IMR-90 (cell line): ENCODE data around the gene IQCK. TPM values are rescaled to one million over a fixed set of nuclear protein-coding genes. Genes with fewer than 3 reads are reported as not detected.
A peak's percentile ranks its signal among the peaks of the same experiment; 100 is the strongest.

ENCODE experiments used
- ATAC-seq: fragments of 200-7000 bp; cut with Tn5 transposase; 2 replicates; pipeline ENCODE4 v1.9.1; 2020; ENCODE audit warnings: low read depth, mild to moderate bottlenecking, moderate library complexity
- BruUV-seq: library from RNA; stranded (reverse); fragments of 400-500 nt; replicated peaks from 2 replicates; lab custom pipeline; 2021; lab: Mats Ljungman, UMichigan
- CTCF ChIA-PET: fragments of 300-600 bp; formaldehyde crosslinking; extraction: SDS; loops from one replicate; lab custom pipeline; 2021; ENCODE audit warnings: antibody characterized with exemption; lab: Yijun Ruan, JAX
- POLR2A ChIA-PET: fragments of 300-600 bp; sonication (Branson Sonifier 250); formaldehyde crosslinking; loops from one replicate; lab custom pipeline; 2022; ENCODE audit warnings: antibody characterized with exemption; ENCODE audit not compliant: unreplicated experiment; lab: Charles Lee
- DNase-seq: peaks from one replicate; pipeline ENCODE4 v3.0.0; 2013
- H2AFZ ChIP-seq: replicated peaks from 2 replicates; pipeline ENCODE3; 2013; ENCODE audit warnings: low read length, mild to moderate bottlenecking; ENCODE audit not compliant: poor library complexity
- H2AK5ac ChIP-seq: 2 replicates; pipeline ENCODE4 v1.6.1; 2013; ENCODE audit warnings: low read depth, low read length, inconsistent platforms
- H2AK9ac ChIP-seq: replicated peaks from 2 replicates; pipeline ENCODE3; 2013; ENCODE audit warnings: mild to moderate bottlenecking, low read depth, low read length, moderate library complexity; ENCODE audit not compliant: poor library complexity
- H2BK120ac ChIP-seq: 2 replicates; pipeline ENCODE4 v1.6.1; 2013; ENCODE audit warnings: low read depth, low read length, inconsistent platforms
- H2BK15ac ChIP-seq: 3 replicates; pipeline ENCODE4 v1.6.1; 2013; ENCODE audit warnings: low read depth, low read length, inconsistent platforms
- H2BK20ac ChIP-seq: 2 replicates; pipeline ENCODE4 v1.6.1; 2013; ENCODE audit warnings: low read depth, mild to moderate bottlenecking, inconsistent platforms, low read length, moderate library complexity
- H2BK5ac ChIP-seq: 2 replicates; pipeline ENCODE4 v1.6.1; 2013; ENCODE audit warnings: mild to moderate bottlenecking, low read depth, low read length, inconsistent platforms; ENCODE audit not compliant: poor library complexity, severe bottlenecking
- H3K14ac ChIP-seq: replicated peaks from 2 replicates; pipeline ENCODE4 v1.6.1; 2013; ENCODE audit warnings: low read depth, low read length, inconsistent platforms
- H3K18ac ChIP-seq: 2 replicates; pipeline ENCODE4 v1.6.1; 2013; ENCODE audit warnings: low read depth, low read length, control low read depth
- H3K23ac ChIP-seq: 2 replicates; pipeline ENCODE4 v1.6.1; 2013; ENCODE audit warnings: low read depth, low read length, inconsistent platforms
- H3K27ac ChIP-seq: 2 replicates; pipeline ENCODE4 v1.5.1; 2013; ENCODE audit warnings: mild to moderate bottlenecking, control low read depth, low read length; ENCODE audit not compliant: insufficient read depth
- H3K27me3 ChIP-seq: 2 replicates; pipeline ENCODE4 v1.6.1; 2013; ENCODE audit warnings: low read length; ENCODE audit not compliant: control insufficient read depth, insufficient read depth
- H3K36me3 ChIP-seq: 2 replicates; pipeline ENCODE4 v1.6.1; 2013; ENCODE audit warnings: low read length, mixed read lengths; ENCODE audit not compliant: control insufficient read depth, insufficient read depth
- H3K4ac ChIP-seq: 2 replicates; pipeline ENCODE4 v1.6.1; 2013; ENCODE audit warnings: low read depth, low read length, inconsistent platforms
- H3K4me1 ChIP-seq: 2 replicates; pipeline ENCODE4 v1.6.1; 2013; ENCODE audit warnings: low read length, mixed read lengths; ENCODE audit not compliant: control insufficient read depth, insufficient read depth
- H3K4me2 ChIP-seq: 2 replicates; pipeline ENCODE4 v1.6.1; 2013; ENCODE audit warnings: low read depth, mild to moderate bottlenecking, control low read depth, low read length, moderate library complexity
- H3K4me3 ChIP-seq: 2 replicates; pipeline ENCODE4 v1.5.1; 2013; ENCODE audit warnings: low read depth, mild to moderate bottlenecking, control low read depth, low read length, moderate library complexity; ENCODE audit not compliant: insufficient read depth
- H3K56ac ChIP-seq: 2 replicates; pipeline ENCODE4 v1.6.1; 2013; ENCODE audit warnings: low read length, inconsistent platforms; ENCODE audit not compliant: insufficient read depth; ENCODE audit errors: extremely low read depth
- H3K79me1 ChIP-seq, 2 experiments: 2 replicates each; pipeline ENCODE4 v1.6.1; 2013; ENCODE audit warnings: low read length in 2 of 2, inconsistent platforms in 1 of 2, low read depth in 1 of 2
- H3K9ac ChIP-seq: 2 replicates; pipeline ENCODE4 v1.6.1; 2013; ENCODE audit warnings: low read depth, low read length, control low read depth
- H3K9me1 ChIP-seq: 2 replicates; pipeline ENCODE4 v1.6.1; 2013; ENCODE audit warnings: low read length, inconsistent platforms; ENCODE audit not compliant: insufficient read depth
- H3K9me3 ChIP-seq: 2 replicates; pipeline ENCODE4 v1.6.1; 2013; ENCODE audit warnings: low read length; ENCODE audit not compliant: control insufficient read depth, insufficient read depth
- H4K20me1 ChIP-seq: 2 replicates; pipeline ENCODE4 v1.6.1; 2013; ENCODE audit warnings: low read length, inconsistent platforms; ENCODE audit not compliant: insufficient read depth
- H4K5ac ChIP-seq: 2 replicates; pipeline ENCODE4 v1.6.1; 2013; ENCODE audit warnings: mild to moderate bottlenecking, low read depth, low read length, control low read depth
- H4K8ac ChIP-seq, 2 experiments: 2 replicates each; pipeline ENCODE4 v1.6.1; 2013; ENCODE audit warnings: low read depth in 2 of 2, low read length in 2 of 2, control low read depth in 1 of 2, inconsistent platforms in 1 of 2
- H4K91ac ChIP-seq: 2 replicates; pipeline ENCODE4 v1.6.1; 2013; ENCODE audit warnings: low read depth, low read length, inconsistent platforms; ENCODE audit not compliant: insufficient read depth
- BHLHE40 ChIP-seq: fragments of 150-350 bp; IDR thresholded peaks from 2 replicates; pipeline ENCODE4 v1.6.1; 2016; ENCODE audit warnings: mild to moderate bottlenecking, low read depth, low read length
- CEBPB ChIP-seq: IDR thresholded peaks from 2 replicates; pipeline ENCODE4 v1.6.1; 2012; ENCODE audit warnings: low read depth, low read length, improper control_type of control experiment
- CHD1 ChIP-seq: IDR thresholded peaks from 2 replicates; pipeline ENCODE4 v1.6.1; 2012; ENCODE audit warnings: low read depth, low read length, improper control_type of control experiment
- FOS ChIP-seq: fragments of 150-350 bp; IDR thresholded peaks from 2 replicates; pipeline ENCODE4 v1.6.1; 2016; ENCODE audit warnings: low read depth, low read length
- MAFK ChIP-seq: IDR thresholded peaks from 2 replicates; pipeline ENCODE4 v1.6.1; 2012; ENCODE audit warnings: low read depth, low read length, improper control_type of control experiment
- MAZ ChIP-seq: IDR thresholded peaks from 2 replicates; pipeline ENCODE4 v1.6.1; 2012; ENCODE audit warnings: low read depth, mild to moderate bottlenecking, low read length, improper control_type of control experiment, moderate library complexity, borderline replicate concordance
- MXI1 ChIP-seq: IDR thresholded peaks from 2 replicates; pipeline ENCODE4 v1.6.1; 2012; ENCODE audit warnings: low read depth, mild to moderate bottlenecking, low read length, moderate library complexity, borderline replicate concordance
- NFE2L2 ChIP-seq: fragments of 150-350 bp; IDR thresholded peaks from 2 replicates; pipeline ENCODE4 v1.6.1; 2016; ENCODE audit warnings: low read depth, mild to moderate bottlenecking, low read length
- POLR2A ChIP-seq: IDR thresholded peaks from 2 replicates; pipeline ENCODE4 v1.6.1; 2012; ENCODE audit warnings: mild to moderate bottlenecking, low read depth, low read length
- RAD21 ChIP-seq: IDR thresholded peaks from 2 replicates; pipeline ENCODE4 v1.6.1; 2012; ENCODE audit warnings: low read length, improper control_type of control experiment
- RCOR1 ChIP-seq: IDR thresholded peaks from 2 replicates; pipeline ENCODE4 v1.6.1; 2012; ENCODE audit warnings: mild to moderate bottlenecking, low read length, improper control_type of control experiment; ENCODE audit not compliant: insufficient replicate concordance
- RFX5 ChIP-seq: IDR thresholded peaks from 2 replicates; pipeline ENCODE4 v1.8.0; 2012; ENCODE audit warnings: low read depth, mild to moderate bottlenecking, low read length, moderate library complexity
- SMC3 ChIP-seq: fragments of 150-350 bp; IDR thresholded peaks from 2 replicates; pipeline ENCODE4 v1.6.1; 2016; ENCODE audit warnings: low read depth, mild to moderate bottlenecking, antibody characterized with exemption, low read length, moderate library complexity
- WGBS, 2 experiments: methylation state at CpG; one replicate each; pipeline versions ENCODE4 v1.1.5 to v1.1.7; 2013; ENCODE audit warnings: missing lambda C conversion rate in 2 of 2; ENCODE audit not compliant: insufficient read length in 1 of 2; ENCODE audit errors: extremely low coverage in 2 of 2; 5-methylcytosine and 5-hydroxymethylcytosine counted together
- dilution Hi-C: fragments of 300-500 bp; cut with HindIII; formaldehyde crosslinking; loops from one replicate; pipeline ENCODE4 v1.14.3; 2018; ENCODE audit warnings: low sequenced_read_pairs; ENCODE audit not compliant: unreplicated experiment
- in situ Hi-C: fragments of 300-500 bp; cut with MboI; formaldehyde crosslinking; loops from 3 replicates; pipeline ENCODE4 v1.14.3; 2019; ENCODE audit warnings: low sequenced_read_pairs, inconsistent platforms, mixed read lengths
- intact Hi-C: fragments of 100-400 bp; cut with micrococcal nuclease; formaldehyde crosslinking; loops from 2 replicates; pipeline ENCODE4 v1.10.0; 2022
- polyA plus RNA-seq, 3 experiments: library from polyadenylated mRNA; depleted of rRNA; stranded (reverse); fragments of >200 nt; gene quantifications; 2 replicates each; pipeline ENCODE4 v1.2.3, GENCODE V29; 2012; ENCODE audit warnings: low replicate concordance in 1 of 3
- total RNA-seq: library from RNA; depleted of rRNA; stranded (reverse); fragments of >200 nt; gene quantifications from 2 replicates; pipeline ENCODE4 v1.2.3, GENCODE V29; 2012
- TF ChIP-seq, protein P1 (sequence below): fragments of 150-350 bp; IDR thresholded peaks from 2 replicates; pipeline ENCODE4 v1.6.1; 2017; ENCODE audit warnings: mild to moderate bottlenecking, antibody characterized with exemption, low read length, low read depth
- TF ChIP-seq, protein P2 (sequence below): fragments of 150-350 bp; IDR thresholded peaks from 2 replicates; pipeline ENCODE4 v1.6.1; 2016; ENCODE audit warnings: low read depth, mild to moderate bottlenecking, low read length, moderate library complexity, borderline replicate concordance

The IQCK gene
- total and polyA plus RNA-seq, 2 of the 4 experiments (the other 2 are of a cell fraction), result 4.1 to 5.4 TPM

DNA sequence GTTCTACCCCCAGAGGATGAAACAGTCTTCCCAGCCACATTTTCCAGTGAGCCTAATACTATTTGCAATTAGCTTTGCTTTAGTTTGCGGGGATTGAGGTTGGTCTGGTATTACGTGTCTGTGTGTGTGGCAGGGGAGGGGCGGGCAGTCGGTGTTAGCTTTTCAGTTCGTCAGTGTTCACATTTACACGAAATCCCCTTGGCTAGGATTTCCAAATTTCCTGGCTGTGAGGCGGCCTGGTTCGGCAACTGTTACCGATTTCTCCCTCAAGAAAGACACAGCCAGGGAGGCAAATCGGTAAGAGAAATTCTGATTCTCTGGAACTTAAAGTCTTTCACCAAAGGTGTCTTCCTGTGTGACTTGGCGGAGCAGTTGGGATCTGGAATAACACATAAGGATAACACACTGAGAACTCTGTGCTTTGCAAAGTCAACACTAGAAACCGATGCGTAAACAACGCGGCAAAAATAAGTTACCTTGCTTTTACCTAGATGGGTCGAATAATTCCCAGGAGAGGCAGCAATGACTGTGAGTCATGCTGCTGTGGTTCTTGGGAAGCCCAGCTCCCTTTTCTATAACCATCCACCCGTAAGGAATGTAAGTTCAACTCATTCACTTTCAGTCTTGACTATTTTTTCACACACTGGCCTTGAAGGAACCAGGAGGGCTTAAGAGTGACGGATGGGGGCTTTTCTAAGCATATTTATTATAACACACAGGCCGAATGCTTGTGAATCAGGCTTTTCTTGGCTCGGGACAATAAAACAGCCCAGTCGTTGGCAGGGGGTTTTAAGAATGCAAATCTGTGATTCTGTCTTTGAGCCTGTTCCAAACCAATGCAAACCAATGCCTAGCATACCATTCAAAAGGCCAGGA, 142.3 kb downstream of the IQCK start:
- Histone ChIP-seq H2AK9ac (peak overlapping the region; percentile 15), H3K23ac (no peak overlapping the region; the same call in 1 of the 2 replicates), H3K9me3 (no peaks in the 10 kb centered on the region), H3K4me2 (peak overlapping the region; percentile 36; the same call in 1 of the 2 replicates), H3K14ac (no peak overlapping the region; the same call in 1 of the 2 replicates), H2AFZ (no peak overlapping the region), H3K9me1 (peaks cover 6% of the 10 kb centered on the region; the same call in 1 of the 2 replicates), H3K4me1 (peaks cover 3% of the 10 kb centered on the region; the same call in 1 of the 2 replicates), H3K18ac (no peak overlapping the region), H4K91ac (no peak overlapping the region), H4K8ac (no peak overlapping the region), H2BK20ac (peak overlapping the region; percentile 1; the same call in 1 of the 2 replicates), H2BK120ac (no peak overlapping the region; the same call in 1 of the 2 replicates), H3K36me3 (peaks cover 3% of the 10 kb centered on the region; the same call in 1 of the 2 replicates), H4K5ac (no peak overlapping the region), H3K4me3 (no peak overlapping the region), H2BK15ac (no peak overlapping the region), H2AK5ac (no peak overlapping the region; the same call in 1 of the 2 replicates), H3K4ac (no peak overlapping the region), H2BK5ac (no peak overlapping the region), H3K79me1 (no peaks in the 10 kb centered on the region), H3K27me3 (no peaks in the 10 kb centered on the region), H4K20me1 (no peaks in the 10 kb centered on the region), H3K9ac (no peak overlapping the region), H3K56ac (no peak overlapping the region), H3K27ac (no peak overlapping the region)
- in situ Hi-C loops, result no loop called here
- peak; percentile 81 for DNase-seq
- CTCF ChIA-PET, result no interaction called here
- BruUV-seq, result no TSS peak
- ATAC-seq, result peak; percentile 78
- dilution Hi-C loops, result no loop called here
- intact Hi-C loops, result no loop called here
- 100% methylated on average over 1 of the region's 21 CpGs; no CpG with 5 or more reads in 1 of the 2 experiments for WGBS, 2 experiments
- POLR2A ChIA-PET, result no interaction called here
- TF ChIP-seq NFE2L2 (no peak), FOS (no peak), POLR2A (no peak), RAD21 (no peak), SMC3 (no peak), MXI1 (no peak), RFX5 (no peak), CHD1 (no peak), BHLHE40 (no peak), RCOR1 (no peak), MAZ (no peak), MAFK (no peak), CEBPB (no peak)
- TF ChIP-seq, protein P1, sequence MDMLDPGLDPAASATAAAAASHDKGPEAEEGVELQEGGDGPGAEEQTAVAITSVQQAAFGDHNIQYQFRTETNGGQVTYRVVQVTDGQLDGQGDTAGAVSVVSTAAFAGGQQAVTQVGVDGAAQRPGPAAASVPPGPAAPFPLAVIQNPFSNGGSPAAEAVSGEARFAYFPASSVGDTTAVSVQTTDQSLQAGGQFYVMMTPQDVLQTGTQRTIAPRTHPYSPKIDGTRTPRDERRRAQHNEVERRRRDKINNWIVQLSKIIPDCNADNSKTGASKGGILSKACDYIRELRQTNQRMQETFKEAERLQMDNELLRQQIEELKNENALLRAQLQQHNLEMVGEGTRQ, result no peak
- TF ChIP-seq, protein P2, sequence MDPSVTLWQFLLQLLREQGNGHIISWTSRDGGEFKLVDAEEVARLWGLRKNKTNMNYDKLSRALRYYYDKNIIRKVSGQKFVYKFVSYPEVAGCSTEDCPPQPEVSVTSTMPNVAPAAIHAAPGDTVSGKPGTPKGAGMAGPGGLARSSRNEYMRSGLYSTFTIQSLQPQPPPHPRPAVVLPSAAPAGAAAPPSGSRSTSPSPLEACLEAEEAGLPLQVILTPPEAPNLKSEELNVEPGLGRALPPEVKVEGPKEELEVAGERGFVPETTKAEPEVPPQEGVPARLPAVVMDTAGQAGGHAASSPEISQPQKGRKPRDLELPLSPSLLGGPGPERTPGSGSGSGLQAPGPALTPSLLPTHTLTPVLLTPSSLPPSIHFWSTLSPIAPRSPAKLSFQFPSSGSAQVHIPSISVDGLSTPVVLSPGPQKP, result no peak
